OCI-LY3 (cell line): ENCODE measurements around the gene CATSPERE.

Experiments
- CTCF ChIP-seq: fragments of 200-600, 300-600 bp; sonication (generic); IDR thresholded peaks from 2 replicates; pipeline ENCODE4 v1.5.1; 2014; ENCODE audit warnings: antibody characterized with exemption, low read length, low read depth
- EZH2phosphoT487 ChIP-seq: fragments of 200-600 bp; shearing (Covaris generic); IDR thresholded peaks from 2 replicates; pipeline ENCODE4 v1.6.1; 2018; ENCODE audit warnings: antibody characterized with exemption, mixed run types, low read depth

DNA sequence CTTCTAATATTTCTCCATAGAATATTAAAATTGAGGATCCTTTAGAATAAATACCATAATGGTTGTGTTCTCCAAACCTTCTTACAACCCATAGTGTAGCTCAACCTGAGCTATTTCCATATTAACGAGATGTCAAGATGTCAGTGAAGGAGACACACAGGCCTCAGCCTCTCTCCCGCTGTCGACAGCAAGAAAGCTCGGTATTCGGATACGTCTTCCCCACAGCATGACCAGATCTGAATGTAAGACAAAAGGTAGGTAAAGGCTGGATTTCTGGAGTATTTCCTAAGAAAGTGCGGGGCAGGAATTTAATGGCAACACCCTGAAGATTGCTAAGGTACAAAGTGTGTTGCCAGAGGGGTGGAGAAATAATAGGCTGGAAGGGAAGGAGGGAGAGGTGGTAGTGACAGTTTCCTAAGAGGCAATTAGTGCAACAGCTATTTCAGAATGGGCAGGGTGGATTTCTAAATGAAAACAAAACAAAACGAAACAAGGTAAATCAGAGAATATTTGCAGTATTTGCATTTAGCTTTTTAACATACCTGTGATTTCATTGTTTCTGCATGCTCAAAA lies 11.1 kb upstream of the CATSPERE start:
- TF ChIP-seq CTCF (no peak), EZH2phosphoT487 (no peak)
